SW 1271 (cell line): ENCODE results near the gene RPTOR.
A peak's percentile ranks its signal among the peaks of the same experiment; 100 is the strongest.

Experiments
- DNase-seq, 2 experiments: peaks; one replicate each; lab custom pipeline; 2025; lab: John Stamatoyannopoulos, UW

Gene RPTOR

GRCh38 chr17:80819422-80820164, 275.0 kb downstream of the RPTOR start:
- no peak for DNase-seq

GRCh38 chr17:80820331-80820730, 275.7 kb downstream of the RPTOR start:
- no peak for DNase-seq

- DNase-seq = no peak
Measured at GRCh38 chr17:80821546-80821945, 276.9 kb downstream of the RPTOR start.

GRCh38 chr17:80822021-80822699, 277.5 kb downstream of the RPTOR start:
- no peak for DNase-seq

GRCh38 chr17:80822700-80823410, 278.2 kb downstream of the RPTOR start:
- no peak for DNase-seq

GRCh38 chr17:80824549-80825470, 280.2 kb downstream of the RPTOR start:
- DNase-seq = no peak

GRCh38 chr17:80825471-80826345, 281.1 kb downstream of the RPTOR start:
- DNase-seq = no peak

GRCh38 chr17:80826346-80826954, 281.8 kb downstream of the RPTOR start:
- DNase-seq = no peak

- DNase-seq = peak; percentile 75 to 76
Measured at GRCh38 chr17:80826955-80827645, 282.5 kb downstream of the RPTOR start.

- no peak for DNase-seq
Measured at GRCh38 chr17:80827646-80828643, 283.3 kb downstream of the RPTOR start.

GRCh38 chr17:80829166-80829813, 284.7 kb downstream of the RPTOR start:
- no peak for DNase-seq

GRCh38 chr17:80830020-80830780, 285.6 kb downstream of the RPTOR start:
- DNase-seq = no peak

- DNase-seq = no peak
Measured at GRCh38 chr17:80831491-80831890, 286.9 kb downstream of the RPTOR start.

GRCh38 chr17:80832266-80832676, 287.6 kb downstream of the RPTOR start:
- peak; percentile 20 to 24 for DNase-seq

- peak; percentile 88 to 95 for DNase-seq
Measured at GRCh38 chr17:80832888-80833583, 288.4 kb downstream of the RPTOR start.
